ENCODE results near the gene SLC25A27. TPM values are rescaled to one million over a fixed set of nuclear protein-coding genes. Genes with fewer than 3 reads are reported as not detected.

SLC25A27 gene
- polyA plus RNA-seq, 3 donors: 0.34 to 1.7 TPM; not detected in 1

GRCh38 chr6:46618726-46619125 is 34.0 kb upstream of the SLC25A27 start:
- no peak for TF ChIP-seq CTCF (IDR thresholded peaks at IDR 0.05)
- Histone ChIP-seq H3K27ac (ENCODE audit: low read depth in 1 of 2, low read length in 2 of 2) (no peak overlapping the region), H3K27me3 (ENCODE audit: control insufficient read depth in 2 of 2, insufficient read depth in 2 of 2, low read length in 2 of 2) (no peaks in the 10 kb centered on the region), H3K36me3 (replicated peaks in 1 of 2; ENCODE audit: control insufficient read depth in 1 of 2, insufficient read depth in 2 of 2, low read length in 2 of 2) (no peaks in the 10 kb centered on the region), H3K9ac (ENCODE audit: insufficient read depth, low read length, poor library complexity, severe bottlenecking) (no peak overlapping the region), H4K20me1 (ENCODE audit: insufficient read depth, low read length) (no peaks in the 10 kb centered on the region), H3K4me2 (replicated peaks; ENCODE audit: extremely low read depth, low read length, poor library complexity, severe bottlenecking) (no peak overlapping the region), H3K79me2 (ENCODE audit: insufficient read depth, low read length) (no peaks in the 10 kb centered on the region), H2AFZ (ENCODE audit: insufficient read depth, low read depth, low read length, poor library complexity, severe bottlenecking) (no peak overlapping the region), H3K4me1 (ENCODE audit: control insufficient read depth in 1 of 2, insufficient read depth in 2 of 2, low read length in 2 of 2) (no peaks in the 10 kb centered on the region), H3K9me3 (replicated peaks in 1 of 2; ENCODE audit: control insufficient read depth in 1 of 2, insufficient read depth in 1 of 2, low read length in 2 of 2) (no peaks in the 10 kb centered on the region), H3K4me3 (replicated peaks in 1 of 3; ENCODE audit: low read depth in 2 of 3, low read length in 3 of 3) (no peak overlapping the region)
- H3K27me3 Mint-ChIP-seq (ENCODE audit: low read depth in 3 of 3): peaks cover 0 to 3% (median 0%) of the 10 kb centered on the region in 3 donors
- H3K27ac Mint-ChIP-seq: no peak overlapping the region
- H3K4me1 Mint-ChIP-seq: no peaks in the 10 kb centered on the region
- intact Hi-C loops (cut with micrococcal nuclease): no loop called here
- H3K36me3 Mint-ChIP-seq: no peaks in the 10 kb centered on the region
- H3K4me3 Mint-ChIP-seq: no peak overlapping the region
- WGBS (ENCODE audit: insufficient coverage): 100% methylated on average over 1 of the region's 1 CpG
- H3K9me3 Mint-ChIP-seq: peaks cover 0 to 2% (median 0%) of the 10 kb centered on the region in 7 donors
- DNase-seq: no peak

GRCh38 chr6:46626228-46626909 is 26.4 kb upstream of the SLC25A27 start:
- peaks cover 0 to 5% (median 0%) of the 10 kb centered on the region in 3 donors for H3K27me3 Mint-ChIP-seq (ENCODE audit: low read depth in 3 of 3)
- H3K27ac ChIP-seq (ENCODE audit: low read depth in 1 of 2, low read length in 2 of 2): no peak overlapping the region
- no peaks in the 10 kb centered on the region for H3K36me3 Mint-ChIP-seq
- no peak overlapping the region for H2AFZ ChIP-seq (ENCODE audit: insufficient read depth, low read depth, low read length, poor library complexity, severe bottlenecking)
- H3K27me3 ChIP-seq (ENCODE audit: control insufficient read depth in 2 of 2, insufficient read depth in 2 of 2, low read length in 2 of 2): no peaks in the 10 kb centered on the region
- no peak for DNase-seq
- H3K4me1 ChIP-seq (ENCODE audit: control insufficient read depth in 1 of 2, insufficient read depth in 2 of 2, low read length in 2 of 2): no peaks in the 10 kb centered on the region
- H3K4me2 ChIP-seq (replicated peaks; ENCODE audit: extremely low read depth, low read length, poor library complexity, severe bottlenecking): no peak overlapping the region
- no peaks in the 10 kb centered on the region for H3K4me1 Mint-ChIP-seq
- no peak overlapping the region for H3K9ac ChIP-seq (ENCODE audit: insufficient read depth, low read length, poor library complexity, severe bottlenecking)
- no peaks in the 10 kb centered on the region for H3K36me3 ChIP-seq (replicated peaks in 1 of 2; ENCODE audit: control insufficient read depth in 1 of 2, insufficient read depth in 2 of 2, low read length in 2 of 2)
- H3K4me3 Mint-ChIP-seq: no peak overlapping the region
- peak; percentile 53 for TF ChIP-seq CTCF (IDR thresholded peaks at IDR 0.05)
- intact Hi-C loops (cut with micrococcal nuclease): no loop called here
- no CpG with 5 or more reads among the region's 3 CpGs for WGBS (ENCODE audit: insufficient coverage)
- no peaks in the 10 kb centered on the region for H3K9me3 Mint-ChIP-seq
- no peaks in the 10 kb centered on the region for H3K79me2 ChIP-seq (ENCODE audit: insufficient read depth, low read length)
- no peak overlapping the region for H3K27ac Mint-ChIP-seq
- H3K9me3 ChIP-seq (replicated peaks in 1 of 2; ENCODE audit: control insufficient read depth in 1 of 2, insufficient read depth in 1 of 2, low read length in 2 of 2): no peaks in the 10 kb centered on the region
- no peaks in the 10 kb centered on the region for H4K20me1 ChIP-seq (ENCODE audit: insufficient read depth, low read length)
- H3K4me3 ChIP-seq (replicated peaks in 1 of 3; ENCODE audit: low read depth in 2 of 3, low read length in 3 of 3): no peak overlapping the region

Data from CD14-positive monocyte (primary cell).